SU-DHL-6 (cell line): ENCODE data around the gene PPM1G.

Experiments
- CTCF ChIP-seq: fragments of 200-600 bp; sonication (generic); IDR thresholded peaks from one replicate; pipeline ENCODE4 v1.5.1; 2017; ENCODE audit warnings: antibody characterized with exemption, mild to moderate bottlenecking, low read length, moderate library complexity; ENCODE audit not compliant: insufficient read depth, poor library complexity, severe bottlenecking
- EZH2phosphoT487 ChIP-seq: fragments of 200-600 bp; sonication (generic), shearing (Covaris generic); conservative IDR thresholded peaks from 2 replicates; pipeline ENCODE4 v1.6.1; 2018; ENCODE audit warnings: mild to moderate bottlenecking, antibody characterized with exemption, low read length, moderate library complexity, mixed read lengths

- TF ChIP-seq CTCF (no peak), EZH2phosphoT487 (no peak)
Observed at GRCh38 chr2:27412419-27413152, 3.2 kb upstream of the PPM1G start.
